Parathyroid adenoma (tissue), 2 donors: Measurements from ENCODE around the gene ZNF780B.

ENCODE experiments used
- H2AFZ ChIP-seq: fragments of 300-600 bp; sonication (generic); one replicate; pipeline ENCODE4 v1.7.0; 2017; ENCODE audit warnings: antibody characterized with exemption, mild to moderate bottlenecking
- H3K27ac ChIP-seq: fragments of 300-600 bp; sonication (generic); one replicate; pipeline ENCODE4 v1.7.0; 2017
- H3K27me3 ChIP-seq: fragments of 300-600 bp; sonication (generic); one replicate; pipeline ENCODE4 v1.7.0; 2017; ENCODE audit warnings: low read length; ENCODE audit not compliant: control insufficient read depth, insufficient read depth
- H3K36me3 ChIP-seq: fragments of 300-600 bp; sonication (generic); one replicate; pipeline ENCODE4 v1.7.0; 2017; ENCODE audit warnings: low read length; ENCODE audit not compliant: control insufficient read depth, insufficient read depth
- H3K4me1 ChIP-seq: fragments of 300-600 bp; sonication (generic); one replicate; pipeline ENCODE4 v1.7.0; 2017; ENCODE audit warnings: control low read depth
- H3K4me2 ChIP-seq: fragments of 300-600 bp; sonication (generic); one replicate; pipeline ENCODE4 v1.7.0; 2017; ENCODE audit warnings: low read length
- H3K4me3 ChIP-seq: fragments of 300-600 bp; sonication (generic); one replicate; pipeline ENCODE4 v1.7.0; 2017; ENCODE audit warnings: low read depth, low read length
- H3K79me2 ChIP-seq: fragments of 300-600 bp; sonication (generic); one replicate; pipeline ENCODE4 v1.7.0; 2017; ENCODE audit warnings: control low read depth
- H3K9ac ChIP-seq: fragments of 300-600 bp; sonication (generic); one replicate; pipeline ENCODE4 v1.7.0; 2017; ENCODE audit warnings: mild to moderate bottlenecking
- H3K9me3 ChIP-seq: fragments of 300-600 bp; sonication (generic); one replicate; pipeline ENCODE4 v1.7.0; 2017; ENCODE audit warnings: low read length; ENCODE audit not compliant: control insufficient read depth
- TF ChIP-seq, protein P1 (sequence below): fragments of 300-600 bp; sonication (generic); IDR thresholded peaks from one replicate; pipeline ENCODE4 v1.7.0; 2017; ENCODE audit warnings: antibody characterized with exemption, mild to moderate bottlenecking
- donor health status: primary hyperparathyroidism.

Gene ZNF780B

DNA sequence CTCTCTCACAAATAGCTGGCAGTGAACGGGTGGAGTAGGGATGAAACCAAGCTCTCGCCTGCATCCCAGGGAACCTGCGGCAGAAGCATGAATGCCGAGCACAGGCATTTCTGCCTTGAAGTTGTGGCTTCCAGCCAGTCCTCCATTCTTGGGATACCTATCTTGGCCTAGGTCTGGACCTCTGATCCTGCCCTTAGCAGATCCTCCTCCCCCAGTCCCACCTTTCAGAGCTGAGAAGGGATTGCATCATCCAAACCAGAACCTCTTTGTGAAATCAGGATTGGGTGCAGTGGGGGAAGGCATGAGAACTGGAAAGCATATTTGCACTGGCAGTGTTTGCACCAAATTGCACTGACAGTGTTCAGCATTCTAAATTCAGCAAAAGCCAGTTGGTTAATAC is 28.9 kb upstream of the ZNF780B start:
- Histone ChIP-seq H3K36me3 (no peaks in the 10 kb centered on the region), H3K9me3 (no peaks in the 10 kb centered on the region)
- TF ChIP-seq, protein P1, sequence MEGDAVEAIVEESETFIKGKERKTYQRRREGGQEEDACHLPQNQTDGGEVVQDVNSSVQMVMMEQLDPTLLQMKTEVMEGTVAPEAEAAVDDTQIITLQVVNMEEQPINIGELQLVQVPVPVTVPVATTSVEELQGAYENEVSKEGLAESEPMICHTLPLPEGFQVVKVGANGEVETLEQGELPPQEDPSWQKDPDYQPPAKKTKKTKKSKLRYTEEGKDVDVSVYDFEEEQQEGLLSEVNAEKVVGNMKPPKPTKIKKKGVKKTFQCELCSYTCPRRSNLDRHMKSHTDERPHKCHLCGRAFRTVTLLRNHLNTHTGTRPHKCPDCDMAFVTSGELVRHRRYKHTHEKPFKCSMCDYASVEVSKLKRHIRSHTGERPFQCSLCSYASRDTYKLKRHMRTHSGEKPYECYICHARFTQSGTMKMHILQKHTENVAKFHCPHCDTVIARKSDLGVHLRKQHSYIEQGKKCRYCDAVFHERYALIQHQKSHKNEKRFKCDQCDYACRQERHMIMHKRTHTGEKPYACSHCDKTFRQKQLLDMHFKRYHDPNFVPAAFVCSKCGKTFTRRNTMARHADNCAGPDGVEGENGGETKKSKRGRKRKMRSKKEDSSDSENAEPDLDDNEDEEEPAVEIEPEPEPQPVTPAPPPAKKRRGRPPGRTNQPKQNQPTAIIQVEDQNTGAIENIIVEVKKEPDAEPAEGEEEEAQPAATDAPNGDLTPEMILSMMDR = no peak

DNA sequence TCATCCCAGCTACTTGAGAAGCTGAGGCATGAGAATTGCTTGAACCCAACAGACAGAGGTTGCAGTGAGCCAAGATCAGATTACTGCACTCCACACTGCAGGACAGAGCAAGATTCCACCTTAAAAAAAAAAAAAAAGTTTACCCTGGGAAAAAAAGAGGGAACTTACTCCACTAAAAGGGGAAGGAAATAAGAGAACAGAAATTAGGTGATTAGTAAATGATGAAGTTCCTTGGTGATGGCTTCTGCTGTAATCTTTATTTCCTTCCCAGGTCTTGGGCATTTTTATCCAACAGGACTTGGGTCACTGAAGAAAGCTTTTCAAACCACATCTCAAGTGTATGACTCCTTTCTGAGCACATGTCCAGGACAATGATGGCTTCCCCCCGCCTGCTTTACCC is 25.4 kb upstream of the ZNF780B start:
- Histone ChIP-seq H3K9ac (no peak overlapping the region), H2AFZ (no peak overlapping the region), H3K4me2 (no peak overlapping the region), H3K27ac (no peak overlapping the region), H3K79me2 (no peaks in the 10 kb centered on the region), H3K27me3 (no peaks in the 10 kb centered on the region), H3K4me1 (no peaks in the 10 kb centered on the region), H3K9me3 (no peaks in the 10 kb centered on the region), H3K36me3 (no peaks in the 10 kb centered on the region), H3K4me3 (no peak overlapping the region)
- TF ChIP-seq, protein P1 = no peak

More for the DNA sequence above, 28.9 kb upstream of the ZNF780B start:
- no peaks in the 10 kb centered on the region for H3K27me3 ChIP-seq
- no peak overlapping the region for H3K4me2 ChIP-seq
- H3K27ac ChIP-seq = no peak overlapping the region
- H3K79me2 ChIP-seq = no peaks in the 10 kb centered on the region
- H3K4me3 ChIP-seq = no peak overlapping the region
- no peak overlapping the region for H2AFZ ChIP-seq
- no peak overlapping the region for H3K9ac ChIP-seq
- H3K4me1 ChIP-seq = peaks cover 3% of the 10 kb centered on the region

DNA sequence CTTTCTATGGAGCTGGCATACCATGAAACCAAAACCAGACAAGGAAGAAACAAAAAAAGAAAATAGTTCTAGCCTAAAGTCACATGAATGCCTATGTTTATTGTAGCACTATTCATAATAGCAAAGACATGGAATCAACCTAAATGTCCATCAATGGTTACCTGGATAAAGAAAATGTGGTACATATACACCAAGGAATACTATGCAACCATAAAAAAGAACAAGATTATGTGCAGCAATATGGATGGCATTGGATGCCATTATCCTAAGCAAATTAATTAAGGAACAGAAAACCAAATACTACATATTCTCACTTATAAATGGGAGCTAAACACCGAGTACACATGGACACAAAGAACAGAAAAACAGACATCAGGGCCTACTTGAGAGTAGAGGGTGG is 24.3 kb upstream of the ZNF780B start:
- H3K9me3 ChIP-seq = no peaks in the 10 kb centered on the region

DNA sequence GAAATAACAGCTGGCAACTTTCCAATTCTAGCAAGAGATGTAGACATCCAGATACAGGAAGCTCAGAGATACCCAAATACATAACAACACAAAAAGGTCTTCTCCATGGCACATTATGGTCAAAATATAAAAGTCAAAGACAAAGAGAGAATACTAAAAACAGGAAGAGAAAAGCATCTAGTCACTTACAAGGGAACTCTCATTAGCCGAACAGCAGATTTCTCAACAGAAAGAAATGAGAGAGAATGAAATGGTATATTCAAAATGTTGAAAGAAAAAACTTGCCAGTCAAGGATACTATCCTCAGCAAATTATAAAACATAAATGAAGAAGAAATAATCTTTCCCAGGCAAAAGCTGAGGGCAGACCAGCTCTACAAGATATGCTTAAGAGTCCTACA is 22.3 kb upstream of the ZNF780B start:
- Histone ChIP-seq H3K4me2 (no peak overlapping the region), H3K4me1 (no peaks in the 10 kb centered on the region), H3K36me3 (no peaks in the 10 kb centered on the region), H2AFZ (no peak overlapping the region), H3K4me3 (no peak overlapping the region), H3K79me2 (no peaks in the 10 kb centered on the region), H3K9ac (no peak overlapping the region), H3K27ac (no peak overlapping the region), H3K27me3 (no peaks in the 10 kb centered on the region), H3K9me3 (no peaks in the 10 kb centered on the region)
- TF ChIP-seq, protein P1 = no peak

More for the DNA sequence above, 24.3 kb upstream of the ZNF780B start:
- no peak overlapping the region for H3K27ac ChIP-seq
- no peaks in the 10 kb centered on the region for H3K4me1 ChIP-seq
- no peak overlapping the region for H3K9ac ChIP-seq
- H3K27me3 ChIP-seq = no peaks in the 10 kb centered on the region
- no peak overlapping the region for H2AFZ ChIP-seq
- H3K36me3 ChIP-seq = no peaks in the 10 kb centered on the region
- no peak overlapping the region for H3K4me2 ChIP-seq
- H3K79me2 ChIP-seq = no peaks in the 10 kb centered on the region
- TF ChIP-seq, protein P1 = no peak
- H3K4me3 ChIP-seq = no peak overlapping the region

DNA sequence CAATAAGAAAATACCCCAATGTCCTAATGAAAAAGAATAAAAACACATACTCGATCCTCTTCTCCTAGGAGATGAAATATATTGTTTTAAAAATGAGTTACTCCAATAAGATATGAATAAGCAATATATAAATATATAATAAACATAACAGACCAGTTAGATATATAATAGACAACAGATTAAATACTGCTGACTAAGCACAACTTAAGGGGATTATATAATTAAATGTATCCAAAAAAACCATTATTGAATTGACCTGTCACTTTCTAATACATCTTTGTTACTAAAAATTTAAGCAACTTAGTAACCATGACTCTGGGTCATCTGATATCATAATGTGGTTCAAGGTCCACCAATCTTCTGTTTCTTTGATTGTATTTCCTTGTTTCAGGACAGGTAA is 14.0 kb upstream of the ZNF780B start:
- Histone ChIP-seq H2AFZ (no peak overlapping the region), H3K9me3 (no peaks in the 10 kb centered on the region), H3K4me3 (no peak overlapping the region), H3K4me2 (no peak overlapping the region), H3K27me3 (no peaks in the 10 kb centered on the region), H3K36me3 (no peaks in the 10 kb centered on the region), H3K9ac (no peak overlapping the region), H3K27ac (no peak overlapping the region), H3K79me2 (no peaks in the 10 kb centered on the region), H3K4me1 (no peaks in the 10 kb centered on the region)
- TF ChIP-seq, protein P1 = no peak
